Non-pigmented ciliary epithelial cell (primary cell): ENCODE measurements around the gene CDK14.
"Not testable (repeated sequence)": the region's sequence is repeated elsewhere in the genome, so short reads cannot be mapped to it uniquely, and the experiment has no call there.

Experiments
- DNase-seq: peaks from one replicate; pipeline ENCODE4 v3.0.0-alpha.2; 2010; ENCODE audit warnings: low read depth

Gene CDK14

DNA sequence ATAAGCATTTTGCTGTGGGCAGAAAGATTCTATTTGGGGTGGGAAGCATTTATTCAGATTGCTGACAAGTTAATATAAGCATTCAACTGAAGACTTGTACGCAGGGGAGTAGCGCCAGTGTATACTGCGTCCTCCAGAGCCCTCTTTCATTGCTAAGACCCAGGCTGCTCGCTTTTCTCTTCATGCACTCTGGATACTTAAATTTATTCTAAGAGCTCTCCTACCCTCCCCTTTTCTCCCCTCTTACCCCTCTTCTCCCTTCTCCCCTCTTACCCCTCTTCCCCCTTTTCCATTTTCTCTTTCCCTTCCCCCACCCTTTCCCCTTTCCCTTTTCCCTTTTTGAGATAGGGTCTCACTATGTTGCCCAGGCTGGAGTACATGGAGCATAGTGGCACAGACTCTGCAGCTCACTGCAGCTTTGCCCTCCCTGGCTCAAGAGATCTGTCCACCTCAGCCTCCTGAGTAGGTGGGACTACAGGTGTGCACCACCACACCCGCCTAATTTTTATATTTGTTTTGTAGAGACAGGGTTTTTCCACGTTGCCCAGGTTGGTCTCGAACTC is 125.8 kb downstream of the CDK14 start:
- no peak for DNase-seq

DNA sequence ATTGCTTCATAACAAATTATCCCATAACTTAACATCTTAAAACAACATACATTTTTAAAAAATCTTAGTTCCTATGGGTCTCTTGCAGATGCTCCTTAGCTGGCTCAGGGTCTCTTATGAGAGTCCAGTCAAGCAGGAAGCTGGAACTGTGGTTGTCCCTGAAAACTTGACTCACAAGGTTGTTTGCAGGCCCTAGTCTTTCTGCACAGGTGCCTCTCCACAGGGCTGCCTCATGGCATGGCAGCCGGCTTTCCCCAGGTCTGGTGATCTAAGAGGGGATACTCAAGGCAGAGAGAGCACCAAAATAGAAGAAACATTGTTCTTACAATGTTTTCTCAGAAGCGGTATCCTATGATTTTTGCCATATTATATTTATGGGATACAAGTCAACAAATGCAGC is 127.1 kb downstream of the CDK14 start:
- no peak for DNase-seq

- no peak for DNase-seq
Measured at GRCh38 chr7:90723866-90724265, 127.7 kb downstream of the CDK14 start.

DNA sequence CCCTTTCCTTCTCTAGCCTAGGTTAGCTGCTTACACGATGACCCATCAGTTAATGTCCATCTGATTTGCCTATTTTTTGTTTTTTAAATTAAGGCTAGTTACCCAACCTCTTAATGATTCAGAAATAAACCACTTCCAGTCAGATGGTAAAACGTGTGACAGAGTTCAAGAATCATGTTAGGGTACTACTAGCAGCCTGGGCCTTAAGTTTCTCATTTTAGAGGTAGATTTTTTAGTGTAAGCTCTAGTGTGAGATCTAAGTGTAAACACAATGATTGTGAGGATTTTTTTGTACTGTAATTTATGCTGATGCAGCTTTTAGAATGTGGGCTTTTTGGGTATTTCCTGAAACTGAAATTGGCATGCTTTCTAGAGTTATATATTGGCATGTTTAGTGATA is 130.0 kb downstream of the CDK14 start:
- DNase-seq = no peak

GRCh38 chr7:90726623-90727022 is 130.5 kb downstream of the CDK14 start:
- DNase-seq = no peak

DNA sequence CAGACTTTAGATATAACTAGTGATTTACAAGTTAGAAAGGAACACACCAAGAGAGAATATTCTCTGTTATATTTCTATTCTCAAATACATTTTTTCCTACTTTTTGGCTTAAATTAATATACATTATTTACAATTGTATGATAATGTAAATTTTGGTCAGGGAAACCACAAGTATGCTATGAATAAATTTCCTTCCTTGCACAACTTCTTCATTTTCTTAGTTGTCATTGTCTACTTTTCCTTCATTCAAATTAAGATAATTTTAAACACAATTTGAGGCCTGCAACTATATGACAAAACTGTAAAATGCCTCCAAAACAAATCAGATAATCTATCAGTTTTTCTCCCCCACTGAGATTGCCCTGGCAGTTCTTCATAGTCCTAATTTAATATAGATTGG is 131.3 kb downstream of the CDK14 start:
- DNase-seq = no peak

DNA sequence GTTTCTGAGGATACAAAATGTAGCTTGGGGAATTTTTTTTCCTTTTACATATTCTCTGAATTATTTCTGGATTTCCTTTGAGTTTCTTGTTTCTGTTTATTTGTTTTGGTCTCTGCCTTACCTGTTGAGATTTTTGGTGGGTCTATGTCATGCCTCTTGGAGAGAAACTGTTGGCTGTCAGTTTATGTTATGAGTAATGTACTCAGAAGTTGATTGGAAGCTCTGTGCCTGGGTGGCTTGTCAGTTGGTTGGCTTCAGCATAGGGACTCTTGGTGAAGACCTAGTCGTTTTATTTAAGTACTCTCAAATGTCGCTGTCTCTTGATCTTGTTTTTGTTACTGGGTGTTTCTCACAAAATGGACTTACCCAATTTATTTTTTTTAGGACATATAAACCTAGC is 132.4 kb downstream of the CDK14 start:
- no peak for DNase-seq

DNA sequence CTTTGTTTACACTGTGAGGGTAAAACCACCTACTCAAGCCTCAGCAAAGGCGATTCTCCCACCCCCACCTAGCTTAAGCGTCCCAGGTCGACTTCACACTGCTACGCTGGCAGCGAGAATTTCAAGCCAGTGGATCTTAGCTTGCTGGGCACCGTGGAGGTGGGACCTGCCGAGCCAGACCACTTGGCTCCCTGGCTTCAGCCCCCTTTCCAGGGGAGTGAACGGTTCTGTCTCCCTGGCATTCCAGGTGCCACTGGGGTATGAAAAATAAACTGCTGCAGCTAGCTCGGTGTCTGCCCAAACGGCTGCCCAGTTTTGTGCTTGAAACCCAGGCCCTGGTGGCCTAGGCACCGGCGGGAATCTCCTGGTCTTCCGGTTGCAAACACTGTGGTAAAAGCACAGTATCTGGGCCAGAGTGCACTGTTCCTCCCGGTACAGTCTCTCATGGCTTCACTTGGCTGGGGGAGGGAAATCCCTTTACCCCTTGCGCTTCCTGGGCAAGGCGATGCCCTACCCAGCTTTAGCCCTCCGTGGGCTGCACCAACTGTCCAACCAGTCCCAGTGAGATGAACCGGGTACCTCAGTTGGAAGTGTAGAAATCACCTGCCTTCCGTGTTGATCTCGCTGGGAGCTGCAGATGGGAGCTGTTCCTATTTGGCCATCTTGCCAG is 139.6 kb downstream of the CDK14 start:
- not testable (repeated sequence) for DNase-seq

DNA sequence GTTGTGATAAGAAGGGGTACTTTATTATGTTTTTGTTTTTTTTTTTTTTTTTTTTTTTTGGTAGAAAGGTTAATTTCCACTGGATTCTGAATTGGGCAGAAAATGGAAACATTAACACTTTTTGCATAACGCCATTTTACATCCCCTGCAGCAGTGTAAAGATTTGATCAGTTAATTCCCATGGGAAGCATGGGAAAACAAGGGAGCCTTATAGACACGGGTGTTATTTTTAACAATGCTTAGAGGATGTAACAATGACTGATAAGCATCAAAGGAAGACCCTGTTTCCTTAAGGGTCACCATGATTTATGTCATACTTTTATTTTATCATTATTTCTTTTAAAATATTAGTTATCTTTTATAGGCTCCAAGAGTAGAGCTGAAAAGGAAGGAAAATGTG is 140.2 kb downstream of the CDK14 start:
- DNase-seq = no peak

DNA sequence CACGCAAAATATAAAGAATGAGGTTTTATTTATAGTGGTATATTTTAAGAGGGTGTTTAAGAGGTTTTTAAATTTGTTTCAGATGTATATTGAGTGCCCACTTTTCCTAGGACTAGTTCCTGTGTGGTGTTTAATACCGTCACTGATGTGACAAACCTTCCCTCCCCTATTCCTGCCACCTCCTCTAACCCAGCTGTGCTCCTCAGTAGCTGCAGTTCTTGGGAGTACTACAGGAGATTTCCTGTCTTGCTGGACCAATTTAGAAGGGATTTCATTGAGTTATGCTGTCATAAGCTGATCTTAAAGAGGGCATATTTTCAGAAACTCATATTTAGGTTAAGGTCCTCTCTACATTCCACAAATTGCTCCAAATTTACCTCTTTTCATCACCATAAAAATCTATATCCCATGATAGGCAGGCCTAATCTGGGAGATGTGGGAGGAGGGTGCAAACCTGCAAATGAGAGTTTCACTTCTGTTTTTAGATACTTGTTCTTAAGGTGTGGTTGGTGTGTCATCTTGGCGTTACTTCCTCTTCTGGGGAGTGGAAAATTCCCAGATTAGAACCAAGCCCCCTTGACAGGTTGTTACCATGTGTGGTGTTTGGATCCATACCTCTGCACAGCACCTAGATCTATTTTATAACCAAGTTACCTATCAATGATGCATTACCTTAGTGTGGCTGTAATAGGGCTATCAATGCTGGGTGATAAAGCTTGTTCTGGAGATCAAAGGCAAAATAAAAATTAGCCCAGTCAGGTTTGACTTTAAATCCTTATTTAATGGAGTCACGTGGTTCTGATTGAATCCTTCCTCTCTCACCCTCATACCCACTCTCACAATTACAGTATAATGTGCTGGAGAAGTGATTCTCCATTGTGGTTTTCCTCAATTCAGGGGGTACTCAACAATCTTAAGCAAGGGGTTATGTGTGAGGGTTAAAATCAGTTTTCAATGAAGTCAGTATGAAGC is 141.1 kb downstream of the CDK14 start:
- no peak for DNase-seq

DNA sequence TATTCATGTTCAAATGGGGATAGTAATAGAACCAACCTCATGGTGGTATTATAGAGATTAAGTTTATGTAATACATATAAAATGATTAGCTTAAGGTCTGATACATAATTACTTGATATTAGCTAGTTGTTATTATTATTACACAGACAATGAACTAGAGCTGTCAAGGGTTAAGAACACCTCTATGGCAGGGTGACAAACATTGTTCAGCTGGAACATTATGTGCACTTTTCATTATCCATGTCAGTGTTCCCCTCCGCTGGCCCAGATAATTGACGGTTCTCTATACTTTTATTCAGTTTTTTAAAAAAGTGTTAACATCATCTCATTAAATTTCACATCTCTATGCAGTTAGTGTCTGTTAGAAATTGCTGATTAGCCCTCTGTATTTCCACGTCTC is 142.1 kb downstream of the CDK14 start:
- no peak for DNase-seq

DNA sequence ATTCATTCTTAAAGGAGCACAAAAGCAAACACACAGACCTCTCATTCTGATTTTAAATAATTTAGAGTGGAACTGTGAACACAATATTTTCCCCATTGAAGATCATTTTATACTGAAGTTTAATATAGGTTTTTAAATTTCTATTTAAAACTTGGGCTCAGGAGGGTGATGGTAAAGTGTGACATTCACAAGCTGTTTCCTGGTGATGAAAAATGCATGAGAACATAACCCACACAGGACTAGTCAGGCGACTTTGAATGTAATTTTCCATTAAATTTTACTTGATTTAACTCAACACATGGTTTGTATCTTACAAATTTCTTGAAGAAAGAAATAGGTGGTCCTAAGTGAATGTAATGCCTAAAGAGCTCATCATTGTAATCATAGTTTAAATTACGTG is 143.6 kb downstream of the CDK14 start:
- no peak for DNase-seq

DNA sequence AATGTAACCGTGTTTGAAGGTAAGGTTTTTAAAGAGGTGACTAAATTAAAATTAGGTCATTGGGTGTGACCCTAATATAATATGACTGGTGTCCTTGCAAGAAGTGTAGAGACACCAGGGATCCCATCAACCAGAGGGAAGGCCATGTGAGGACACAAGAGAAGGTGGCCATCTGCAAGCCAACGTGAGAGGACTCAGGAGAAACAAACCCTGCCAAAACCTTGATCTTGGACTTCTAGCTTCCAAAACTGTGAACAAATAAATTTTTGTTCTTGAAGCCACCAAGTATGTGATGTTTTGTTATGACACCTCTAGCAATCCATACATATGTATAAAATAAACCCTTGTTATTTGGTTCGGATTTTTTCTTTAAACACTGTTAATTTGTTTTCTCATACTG is 144.3 kb downstream of the CDK14 start:
- DNase-seq = no peak

- no peak for DNase-seq
Measured at GRCh38 chr7:90743626-90744025, 147.5 kb downstream of the CDK14 start.

GRCh38 chr7:90747516-90747915 is 151.4 kb downstream of the CDK14 start:
- DNase-seq = no peak

GRCh38 chr7:90749262-90749661 is 153.1 kb downstream of the CDK14 start:
- no peak for DNase-seq

DNA sequence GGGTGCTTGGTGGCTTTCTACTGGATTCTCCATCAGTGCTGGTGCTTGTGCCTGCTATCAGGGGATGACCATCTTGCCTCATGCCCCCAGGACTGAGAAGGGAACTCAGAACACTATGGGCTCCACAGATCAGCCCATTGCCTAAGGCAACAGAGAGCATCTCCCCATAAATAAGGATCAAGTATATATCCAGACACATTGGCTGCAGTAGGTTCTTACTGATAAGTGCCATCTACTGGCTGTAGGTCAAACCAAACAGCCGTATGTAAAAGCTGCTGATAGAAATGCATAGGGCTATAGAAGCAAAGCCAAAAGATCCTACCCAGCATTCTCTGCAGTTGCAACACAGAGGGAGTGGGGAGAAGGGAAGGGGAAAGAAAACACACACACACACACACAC is 153.7 kb downstream of the CDK14 start:
- DNase-seq = no peak

DNA sequence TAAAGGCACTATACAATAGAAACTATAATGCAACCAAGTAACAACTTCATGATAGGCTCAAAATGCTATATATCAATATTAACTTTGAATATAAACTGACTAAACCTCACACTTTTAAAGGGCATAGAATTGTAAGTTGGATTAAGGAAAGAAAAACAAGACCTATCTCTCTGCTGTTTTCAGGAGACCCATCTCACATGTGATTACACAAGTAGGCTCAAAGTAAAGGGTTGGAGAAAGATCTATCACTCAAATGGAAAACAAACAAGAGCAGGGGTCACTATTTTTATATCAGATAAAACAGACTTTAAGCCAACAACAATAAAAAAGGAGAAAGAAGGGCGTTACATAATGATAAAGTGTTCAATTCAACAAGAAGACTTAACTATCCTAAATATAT is 155.5 kb downstream of the CDK14 start:
- DNase-seq = no peak

DNA sequence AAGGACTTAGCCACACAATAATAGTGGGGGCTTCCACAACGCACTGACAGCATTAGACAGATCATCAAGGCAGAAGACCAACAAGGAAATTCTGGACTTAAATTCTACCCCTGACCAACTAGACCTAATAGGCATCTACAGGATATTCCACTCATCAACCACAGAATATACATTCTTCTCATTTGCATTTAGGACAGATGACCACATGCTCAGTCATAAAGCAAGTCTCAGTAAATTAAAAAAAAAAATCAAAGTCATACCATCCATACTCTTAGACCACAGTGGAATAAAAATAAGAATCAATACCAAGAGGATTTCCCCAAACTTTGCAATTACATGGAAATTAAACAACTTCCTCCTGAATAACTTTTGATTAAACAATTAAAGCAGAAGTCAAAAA is 155.9 kb downstream of the CDK14 start:
- DNase-seq = no peak

DNA sequence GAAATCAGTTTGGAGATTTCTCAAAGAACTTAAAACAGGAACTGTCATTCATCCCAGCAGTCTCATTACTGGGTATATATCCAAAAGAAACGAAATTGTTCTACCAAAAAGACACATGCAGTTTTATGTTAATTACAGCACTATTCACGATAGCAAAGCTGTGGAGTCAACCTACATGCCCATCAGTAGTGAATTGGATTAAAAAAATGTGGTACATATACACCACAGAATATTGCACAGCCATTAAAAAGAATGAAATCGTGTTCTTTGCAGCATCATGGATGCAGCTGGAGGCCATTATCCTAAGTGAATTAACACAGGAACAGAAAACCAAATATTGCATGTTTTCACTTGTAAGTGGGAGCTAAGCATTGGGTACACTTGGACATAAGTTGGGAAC is 158.9 kb downstream of the CDK14 start:
- DNase-seq = no peak

DNA sequence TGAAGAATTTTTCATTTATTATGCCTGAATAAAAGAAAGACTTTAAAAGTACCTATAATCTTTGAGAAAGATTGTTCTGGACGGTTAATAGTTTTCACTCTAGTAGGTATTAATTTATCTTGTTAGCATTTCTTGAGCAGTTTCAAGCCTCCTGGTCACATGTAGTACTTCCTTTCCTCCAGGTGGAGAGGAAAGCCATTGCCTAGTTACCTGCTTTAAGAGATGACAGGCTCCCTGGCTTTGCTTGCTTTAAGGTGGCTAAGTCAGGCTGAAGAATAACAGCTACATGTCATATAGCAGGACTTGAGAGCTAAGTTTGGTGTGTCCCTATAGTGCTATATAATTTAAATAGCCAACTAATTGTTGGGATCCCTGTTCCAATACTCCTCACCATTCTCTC is 160.2 kb downstream of the CDK14 start:
- no peak for DNase-seq

- not testable (repeated sequence) for DNase-seq
Measured at GRCh38 chr7:90757565-90757950, 161.4 kb downstream of the CDK14 start.

DNA sequence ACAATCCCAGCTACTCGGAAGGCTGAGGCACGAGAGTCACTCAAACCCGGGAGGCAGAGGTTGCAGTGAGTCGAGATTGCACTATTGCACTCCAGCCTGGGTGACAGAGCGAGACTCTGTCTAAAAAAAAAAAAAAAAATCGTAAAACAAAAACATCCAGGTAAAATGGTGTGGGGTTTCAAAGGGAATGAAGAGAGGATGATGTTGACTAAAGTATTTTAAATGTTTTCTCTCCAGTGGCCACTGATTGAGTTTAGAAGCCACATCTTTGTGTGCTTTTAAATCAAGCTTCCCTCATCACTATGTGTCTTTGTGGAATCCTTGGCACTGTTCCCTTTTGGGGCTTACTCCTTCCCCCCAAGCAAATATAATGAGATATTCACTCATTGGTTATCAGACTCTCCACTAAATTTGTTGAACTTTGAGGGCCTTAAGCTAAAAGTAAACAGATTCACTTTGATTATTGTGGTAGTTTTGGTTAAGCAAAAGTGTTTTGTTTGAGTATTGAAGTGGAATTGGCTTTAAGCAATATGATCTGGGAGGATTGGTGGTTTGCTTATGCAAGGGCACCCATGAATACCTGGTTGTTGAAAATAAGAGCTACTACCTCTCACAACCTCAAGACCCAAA is 162.9 kb downstream of the CDK14 start:
- DNase-seq = no peak
